HepG2 (cell line): ENCODE results near the gene CMPK2. TPM values are rescaled to one million over a fixed set of nuclear protein-coding genes. Genes with fewer than 3 reads are reported as not detected.

Source experiments
- ATAC-seq: fragments of 200-7000 bp; cut with Tn5 transposase; 3 replicates; pipeline ENCODE4 v1.9.1; 2020; ENCODE audit warnings: mild to moderate bottlenecking, moderate library complexity
- BruUV-seq: library from RNA; stranded (reverse); fragments of 400-500 nt; replicated peaks from 2 replicates; lab custom pipeline; 2021; lab: Mats Ljungman, UMichigan
- CTCF ChIA-PET: fragments of 300-600 bp; formaldehyde crosslinking; extraction: SDS; loops from one replicate; lab custom pipeline; 2021; ENCODE audit warnings: low total read pairs, inconsistent platforms, low intra/inter-chr PET ratio; lab: Yijun Ruan, JAX
- POLR2A ChIA-PET: fragments of 350-600 bp; sonication (Branson Sonifier 250); formaldehyde crosslinking; loops from one replicate; lab custom pipeline; 2020; ENCODE audit warnings: antibody characterized with exemption, inconsistent platforms; lab: Yijun Ruan, JAX
- DNase-seq: peaks from one replicate; pipeline ENCODE4 v3.0.0-alpha.2; 2015; ENCODE audit warnings: low spot score
- FAIRE-seq: peaks from 3 replicates; lab custom pipeline; 2011; peaks lifted over from hg19 to GRCh38; lab: Jason Lieb, UNC
- H2AFZ ChIP-seq: one replicate; pipeline ENCODE4 v1.6.1; 2011; ENCODE audit warnings: low read length, inconsistent platforms
- H3K27ac ChIP-seq: fragments of 300-600 bp; 3 replicates; pipeline ENCODE4 v1.8.0; 2011; ENCODE audit warnings: mixed run types, mild to moderate bottlenecking, mixed read lengths, low read length, inconsistent platforms; ENCODE audit not compliant: insufficient read depth; ENCODE audit errors: extremely low read length
- H3K27me3 ChIP-seq, 2 experiments: fragments of 200-600 bp in 1 of 2; 2 replicates in 1 of 2; 3 replicates in 1 of 2; pipeline versions ENCODE4 v1.6.0 to v1.8.0; 2011; ENCODE audit warnings: low read length in 2 of 2, mild to moderate bottlenecking in 2 of 2, moderate library complexity in 2 of 2, inconsistent platforms in 1 of 2; ENCODE audit not compliant: insufficient read depth in 2 of 2, control insufficient read depth in 1 of 2
- H3K36me3 ChIP-seq, 2 experiments: fragments of 200-600 bp in 1 of 2; replicated peaks in 1 of 2; 2 replicates in 1 of 2; 3 replicates in 1 of 2; pipeline versions ENCODE4 v1.5.1 to v1.8.0; 2011; ENCODE audit warnings: low read length in 2 of 2, inconsistent platforms in 1 of 2; ENCODE audit not compliant: insufficient read depth in 2 of 2, control insufficient read depth in 1 of 2
- H3K4me1 ChIP-seq: 2 replicates; pipeline ENCODE4 v1.5.1; 2012; ENCODE audit warnings: low read length, inconsistent platforms; ENCODE audit not compliant: insufficient read depth
- H3K4me2 ChIP-seq: 2 replicates; pipeline ENCODE4 v1.6.0; 2011; ENCODE audit warnings: low read depth, low read length, inconsistent platforms
- H3K4me3 ChIP-seq, 3 experiments: fragments of 200-600 bp in 1 of 3; sonication (generic), shearing (Covaris generic) in 1 of 3; replicated peaks in 1 of 3; 2 replicates each; pipeline ENCODE4 v1.5.1; 2011 to 2016; ENCODE audit warnings: low read length in 3 of 3, inconsistent platforms in 2 of 3, low read depth in 2 of 3, mild to moderate bottlenecking in 2 of 3, control low read depth in 1 of 3, mixed read lengths in 1 of 3; ENCODE audit not compliant: insufficient read depth in 1 of 3
- H3K79me2 ChIP-seq: one replicate; pipeline ENCODE4 v1.6.1; 2011; ENCODE audit warnings: low read length, inconsistent platforms; ENCODE audit not compliant: insufficient read depth
- H3K9ac ChIP-seq: 2 replicates; pipeline ENCODE4 v1.6.0; 2011; ENCODE audit warnings: mild to moderate bottlenecking, low read depth, low read length, inconsistent platforms; ENCODE audit not compliant: insufficient read depth
- H3K9me3 ChIP-seq: 2 replicates; pipeline ENCODE4 v1.5.1; 2012; ENCODE audit warnings: mild to moderate bottlenecking, low read length
- H4K20me1 ChIP-seq: 2 replicates; pipeline ENCODE4 v1.6.0; 2011; ENCODE audit warnings: inconsistent platforms, mild to moderate bottlenecking, low read length, moderate library complexity; ENCODE audit not compliant: insufficient read depth
- AFF4 ChIP-seq: sonication (generic); formaldehyde crosslinking; IDR thresholded peaks from 2 replicates; pipeline ENCODE4 v1.4.0; 2020; ENCODE audit warnings: missing genetic modification reagents
- DNMT3B ChIP-seq: conservative IDR thresholded peaks from 2 replicates; pipeline ENCODE4 v1.6.1; 2016; ENCODE audit warnings: missing biosample characterization, control low read depth
- EZH2 ChIP-seq: conservative IDR thresholded peaks from 2 replicates; pipeline ENCODE4 v1.6.1; 2012; ENCODE audit warnings: mild to moderate bottlenecking, low read depth, low read length, moderate library complexity
- NBN ChIP-seq: fragments of 450-650 bp; conservative IDR thresholded peaks from 2 replicates; pipeline ENCODE4 v1.6.1; 2017
- PITX1 ChIP-seq: sonication (generic); formaldehyde crosslinking; IDR thresholded peaks from 2 replicates; pipeline ENCODE4 v1.5.1; 2020; ENCODE audit warnings: mild to moderate bottlenecking, missing genetic modification reagents
- POLR2A ChIP-seq, 2 experiments: IDR thresholded peaks; 2 replicates each; pipeline ENCODE4 v1.6.1; 2011; ENCODE audit warnings: low read depth in 2 of 2, low read length in 2 of 2, mild to moderate bottlenecking in 1 of 2, moderate library complexity in 1 of 2; ENCODE audit not compliant: insufficient read depth in 1 of 2
- REPIN1 ChIP-seq: sonication (generic); formaldehyde crosslinking; IDR thresholded peaks from 2 replicates; pipeline ENCODE4 v1.8.0; 2022; ENCODE audit warnings: missing genetic modification reagents, low read depth, mild to moderate bottlenecking, borderline replicate concordance
- RFX5 ChIP-seq: IDR thresholded peaks from 2 replicates; pipeline ENCODE4 v1.6.1; 2011; ENCODE audit warnings: low read depth, low read length, improper control_type of control experiment
- TMF1 ChIP-seq: sonication (generic); formaldehyde crosslinking; IDR thresholded peaks from 2 replicates; pipeline ENCODE4 v1.8.1; 2022; ENCODE audit warnings: low read depth, missing genetic modification reagents
- ZNF136 ChIP-seq: sonication (generic); formaldehyde crosslinking; IDR thresholded peaks from 2 replicates; pipeline ENCODE4 v1.8.1; 2022; ENCODE audit warnings: low read depth, mild to moderate bottlenecking, moderate library complexity, missing genetic modification reagents
- ZNF460 ChIP-seq: sonication (generic); formaldehyde crosslinking; IDR thresholded peaks from 2 replicates; pipeline ENCODE4 v1.5.1; 2020; ENCODE audit warnings: missing genetic modification reagents, mild to moderate bottlenecking, borderline replicate concordance
- ZNF768 ChIP-seq: sonication (generic); formaldehyde crosslinking; IDR thresholded peaks from 2 replicates; pipeline ENCODE4 v1.4.0; 2020; ENCODE audit warnings: missing genetic modification reagents
- ZNF839 ChIP-seq: sonication (generic); formaldehyde crosslinking; IDR thresholded peaks from 2 replicates; pipeline ENCODE4 v1.4.0; 2020; ENCODE audit warnings: missing genetic modification reagents, mild to moderate bottlenecking, borderline replicate concordance
- WGBS: methylation state at CpG from one replicate; pipeline ENCODE4 v1.1.6; 2017; ENCODE audit warnings: low lambda C conversion rate; 5-methylcytosine and 5-hydroxymethylcytosine counted together
- in situ Hi-C: cut with HindIII; loops from 2 replicates; pipeline ENCODE4 v1.10.0; 2017; ENCODE audit warnings: low pct_unique_long_range_greater_than_20kb; ENCODE audit not compliant: extremely low pct_ligation_motif_present
- intact Hi-C: fragments of 100-400 bp; cut with micrococcal nuclease; formaldehyde crosslinking; loops from one replicate; pipeline ENCODE4 v1.10.0; 2022; ENCODE audit not compliant: unreplicated experiment
- polyA plus RNA-seq, 8 experiments: library from polyadenylated mRNA; depleted of rRNA in 3 of 8; stranded (reverse) in 7 of 8; unstranded in 1 of 8; fragments of >200 nt; fragmentation: Illumina TruSeq in 4 of 8; extraction: Trizol in 4 of 8; gene quantifications; 2 replicates each; pipeline versions ENCODE4 v1.2.1 to v1.2.3, GENCODE V29; 2011 to 2016; ENCODE audit warnings: low read depth in 4 of 8, missing spikeins in 1 of 8, mixed read lengths in 1 of 8; ENCODE audit not compliant: insufficient read depth in 1 of 8
- total RNA-seq, 5 experiments: library from RNA; depleted of rRNA; stranded (reverse); fragments of >200 nt; fragmentation: Illumina TruSeq; extraction: Trizol; gene quantifications; 2 replicates each; pipeline ENCODE4 v1.2.3, GENCODE V29; 2016; ENCODE audit warnings: low read depth in 1 of 5
- TF ChIP-seq, protein P1 (sequence below): sonication (generic); formaldehyde crosslinking; conservative IDR thresholded peaks from 2 replicates; pipeline ENCODE4 v1.8.1; 2023; ENCODE audit warnings: missing genetic modification reagents
- TF ChIP-seq, protein P2 (sequence below): sonication (generic); formaldehyde crosslinking; IDR thresholded peaks from 2 replicates; pipeline ENCODE4 v1.4.0; 2020; ENCODE audit warnings: missing genetic modification reagents

Gene CMPK2
- total and polyA plus RNA-seq, 2 of the 13 experiments (the other 11 are each of a cell fraction or from before 2014, with no cell fraction given) = 0.04 to 1.0 TPM

DNA sequence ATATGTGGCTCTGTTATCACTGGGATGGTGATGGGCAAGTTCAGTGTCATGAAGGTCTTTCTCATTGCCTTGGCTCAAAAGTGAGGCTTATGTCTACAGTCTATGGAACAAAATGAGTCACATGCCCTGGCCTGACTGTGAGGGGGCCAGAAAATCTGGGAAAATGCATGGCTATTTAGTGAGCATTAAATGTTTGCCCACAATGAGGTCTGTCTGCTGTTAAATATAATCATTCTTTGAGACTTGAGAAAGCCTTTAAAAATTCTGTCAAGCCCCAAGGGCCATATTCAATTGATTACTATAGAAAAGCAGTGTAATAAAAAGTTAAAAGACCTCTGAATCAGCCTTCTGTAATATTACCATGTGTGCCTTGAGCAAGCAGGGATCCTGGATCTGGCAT is 46.0 kb upstream of the CMPK2 start (continued):
- TF ChIP-seq, protein P1, sequence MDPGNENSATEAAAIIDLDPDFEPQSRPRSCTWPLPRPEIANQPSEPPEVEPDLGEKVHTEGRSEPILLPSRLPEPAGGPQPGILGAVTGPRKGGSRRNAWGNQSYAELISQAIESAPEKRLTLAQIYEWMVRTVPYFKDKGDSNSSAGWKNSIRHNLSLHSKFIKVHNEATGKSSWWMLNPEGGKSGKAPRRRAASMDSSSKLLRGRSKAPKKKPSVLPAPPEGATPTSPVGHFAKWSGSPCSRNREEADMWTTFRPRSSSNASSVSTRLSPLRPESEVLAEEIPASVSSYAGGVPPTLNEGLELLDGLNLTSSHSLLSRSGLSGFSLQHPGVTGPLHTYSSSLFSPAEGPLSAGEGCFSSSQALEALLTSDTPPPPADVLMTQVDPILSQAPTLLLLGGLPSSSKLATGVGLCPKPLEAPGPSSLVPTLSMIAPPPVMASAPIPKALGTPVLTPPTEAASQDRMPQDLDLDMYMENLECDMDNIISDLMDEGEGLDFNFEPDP (CRISPR knock-in tag) = no peak
- no peak for TF ChIP-seq POLR2A (IDR thresholded peaks at IDR 0.05; ENCODE audit: insufficient read depth in 1 of 2, low read depth in 2 of 2, low read length in 2 of 2)
- TF ChIP-seq EZH2 = no peak

- CTCF ChIA-PET = no interaction called here
- H3K4me2 ChIP-seq = no peak overlapping the region
- no peak for ATAC-seq
- H3K27me3 ChIP-seq = peaks cover 1 to 48% of the 10 kb centered on the region in 2 experiments; a peak in 3 of 5 replicates
- POLR2A ChIA-PET = no interaction called here
- H2AFZ ChIP-seq = no peak overlapping the region
- H4K20me1 ChIP-seq = no peaks in the 10 kb centered on the region
- intact Hi-C loops = no loop called here
- WGBS = 27% methylated on average over 8 of the region's 8 CpGs
- H3K79me2 ChIP-seq = no peaks in the 10 kb centered on the region
- no peak for DNase-seq
- FAIRE-seq = no peak
- no peak overlapping the region for H3K4me3 ChIP-seq
- no peak overlapping the region for H3K27ac ChIP-seq
- H3K9ac ChIP-seq = no peak overlapping the region
- no TSS peak for BruUV-seq
- peaks cover 9% of the 10 kb centered on the region for H3K4me1 ChIP-seq
- no peaks in the 10 kb centered on the region for H3K9me3 ChIP-seq
- no peak for TF ChIP-seq PITX1
- no peak for TF ChIP-seq ZNF768 (CRISPR knock-in tag)
- no peak for TF ChIP-seq DNMT3B (CRISPR knock-in tag)
- no peak for TF ChIP-seq RFX5
- no peak for TF ChIP-seq REPIN1 (CRISPR knock-in tag)
- no peak for TF ChIP-seq ZNF460 (CRISPR knock-in tag)
- TF ChIP-seq TMF1 = no peak
- no peak for TF ChIP-seq NBN
- TF ChIP-seq, protein P2, sequence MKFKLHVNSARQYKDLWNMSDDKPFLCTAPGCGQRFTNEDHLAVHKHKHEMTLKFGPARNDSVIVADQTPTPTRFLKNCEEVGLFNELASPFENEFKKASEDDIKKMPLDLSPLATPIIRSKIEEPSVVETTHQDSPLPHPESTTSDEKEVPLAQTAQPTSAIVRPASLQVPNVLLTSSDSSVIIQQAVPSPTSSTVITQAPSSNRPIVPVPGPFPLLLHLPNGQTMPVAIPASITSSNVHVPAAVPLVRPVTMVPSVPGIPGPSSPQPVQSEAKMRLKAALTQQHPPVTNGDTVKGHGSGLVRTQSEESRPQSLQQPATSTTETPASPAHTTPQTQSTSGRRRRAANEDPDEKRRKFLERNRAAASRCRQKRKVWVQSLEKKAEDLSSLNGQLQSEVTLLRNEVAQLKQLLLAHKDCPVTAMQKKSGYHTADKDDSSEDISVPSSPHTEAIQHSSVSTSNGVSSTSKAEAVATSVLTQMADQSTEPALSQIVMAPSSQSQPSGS (CRISPR knock-in tag) = no peak
- TF ChIP-seq AFF4 (CRISPR knock-in tag) = no peak
- no peak for TF ChIP-seq ZNF136 (CRISPR knock-in tag)
- TF ChIP-seq ZNF839 (CRISPR knock-in tag) = no peak
- TF ChIP-seq, all 625 proteins: peak for 0
- in situ Hi-C loops = no loop called here
- no peaks in the 10 kb centered on the region for H3K36me3 ChIP-seq
Measured at GRCh38 chr2:6909431-6910385, 44.0 kb upstream of the CMPK2 start.
